NK-92 treated with Interleukin-12 subunit alpha and Interleukin-12 subunit beta, amount 100 ng/mL, for 24 hours (cell line): ENCODE data around the gene FBXL13.
"Not testable (repeated sequence)": the region's sequence is repeated elsewhere in the genome, so short reads cannot be mapped to it uniquely, and the experiment has no call there.

ENCODE experiments used
- DNase-seq: peaks from one replicate; lab custom pipeline; 2025; lab: John Stamatoyannopoulos, UW

FBXL13 gene

DNA sequence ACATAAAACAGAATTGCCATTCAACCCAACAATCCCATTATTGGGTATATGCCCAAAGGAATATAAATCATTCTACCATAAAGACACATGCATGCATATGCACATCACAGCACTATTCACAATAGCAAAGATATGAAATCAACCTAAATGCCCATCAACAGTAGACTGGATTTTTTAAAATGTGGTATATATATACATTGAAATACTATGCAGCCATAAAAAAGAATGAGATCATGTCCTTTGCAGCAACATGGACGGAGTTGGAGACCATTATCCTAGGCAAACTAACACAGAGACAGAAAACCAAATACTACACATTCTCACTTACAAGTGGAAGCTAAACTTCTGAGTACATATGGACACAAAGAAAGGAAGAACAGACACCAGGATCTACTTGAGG is 51.0 kb downstream of the FBXL13 start:
- not testable (repeated sequence) for DNase-seq

DNA sequence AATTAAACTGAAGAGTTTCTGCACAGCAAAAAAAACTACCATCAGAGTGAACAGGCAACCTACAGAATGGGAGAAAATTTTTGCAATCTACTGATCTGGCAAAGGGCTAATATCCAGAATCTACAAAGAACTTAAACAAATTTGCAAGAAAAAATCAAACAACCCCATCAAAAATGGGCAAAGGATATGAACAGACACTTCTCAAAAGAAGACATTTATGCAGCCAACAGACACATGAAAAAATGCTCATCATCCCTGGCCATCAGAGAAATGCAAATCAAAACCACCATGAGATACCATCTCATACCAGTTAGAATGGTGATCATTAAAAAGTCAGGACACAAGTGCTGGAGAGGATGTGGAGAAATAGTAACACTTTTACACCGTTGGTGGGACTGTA is 53.1 kb downstream of the FBXL13 start:
- not testable (repeated sequence) for DNase-seq

DNA sequence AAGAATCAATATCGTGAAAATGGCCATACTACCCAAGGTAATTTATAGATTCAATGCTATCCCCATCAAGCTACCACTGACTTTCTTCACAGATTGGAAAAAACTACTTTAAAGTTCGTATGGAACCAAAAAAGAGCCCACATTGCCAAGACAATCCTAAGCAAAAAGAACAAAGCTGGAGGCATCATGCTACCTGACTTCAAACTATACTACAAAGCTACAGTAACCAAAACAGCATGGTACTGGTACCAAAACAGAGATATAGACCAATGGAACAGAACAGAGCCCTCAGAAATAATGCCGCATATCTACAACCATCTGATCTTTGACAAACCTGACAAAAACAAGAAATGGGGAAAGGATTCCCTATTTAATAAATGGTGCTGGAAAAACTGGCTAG is 53.7 kb downstream of the FBXL13 start:
- not testable (repeated sequence) for DNase-seq

DNA sequence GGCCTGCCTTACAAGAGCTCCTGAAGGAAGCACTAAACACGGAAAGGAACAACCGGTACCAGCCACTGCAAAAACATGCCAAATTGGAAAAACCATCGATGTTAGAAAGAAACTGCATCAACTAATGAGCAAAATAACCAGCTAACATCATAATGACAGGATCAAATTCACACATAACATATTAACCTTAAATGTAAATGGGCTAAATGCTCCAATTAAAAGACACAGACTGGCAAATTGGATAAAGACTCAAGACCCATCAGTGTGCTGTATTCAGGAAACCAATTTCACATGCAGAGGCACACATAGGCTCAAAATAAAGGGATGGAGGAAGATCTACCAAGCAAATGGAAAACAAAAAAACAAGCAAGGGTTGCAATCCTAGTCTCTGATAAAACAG is 56.3 kb downstream of the FBXL13 start:
- not testable (repeated sequence) for DNase-seq

DNA sequence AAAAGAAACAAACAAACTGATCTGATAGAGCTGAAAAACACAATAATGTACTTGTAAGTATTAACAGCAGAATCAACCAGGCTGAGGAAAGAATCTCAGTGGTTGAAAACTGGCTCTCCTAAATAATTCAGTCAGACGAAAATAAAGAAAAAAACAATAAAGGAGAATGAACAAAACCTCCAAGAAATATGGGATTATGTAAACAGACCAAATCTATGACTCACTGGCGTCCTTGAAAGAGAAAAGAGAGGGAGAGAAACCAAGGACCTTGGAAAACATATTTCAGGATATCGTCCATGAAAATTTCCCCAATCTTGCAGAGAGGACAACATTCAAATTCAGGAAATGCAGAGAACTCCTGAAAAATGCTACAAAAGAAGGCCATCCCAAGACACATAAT is 62.9 kb downstream of the FBXL13 start:
- no peak for DNase-seq

DNA sequence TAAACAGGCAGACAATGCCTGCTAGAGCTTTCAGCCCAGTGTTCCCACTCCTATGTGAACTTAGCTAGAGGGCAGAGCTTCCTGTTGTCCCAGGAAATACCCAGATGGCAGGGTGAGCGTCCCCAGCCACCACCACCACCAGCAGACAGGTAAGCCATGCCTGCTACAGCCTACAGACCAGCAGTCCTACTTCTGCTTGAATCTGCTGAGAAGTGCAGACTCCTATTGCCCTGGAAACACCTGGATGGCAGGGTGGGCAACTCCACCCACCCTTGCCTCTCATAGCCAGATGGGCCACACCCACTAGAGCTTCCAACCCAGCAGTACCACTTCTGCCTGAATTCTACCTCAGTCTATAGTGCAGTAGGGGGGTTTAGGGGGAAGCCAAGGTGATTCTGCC is 64.4 kb downstream of the FBXL13 start:
- DNase-seq = no peak

DNA sequence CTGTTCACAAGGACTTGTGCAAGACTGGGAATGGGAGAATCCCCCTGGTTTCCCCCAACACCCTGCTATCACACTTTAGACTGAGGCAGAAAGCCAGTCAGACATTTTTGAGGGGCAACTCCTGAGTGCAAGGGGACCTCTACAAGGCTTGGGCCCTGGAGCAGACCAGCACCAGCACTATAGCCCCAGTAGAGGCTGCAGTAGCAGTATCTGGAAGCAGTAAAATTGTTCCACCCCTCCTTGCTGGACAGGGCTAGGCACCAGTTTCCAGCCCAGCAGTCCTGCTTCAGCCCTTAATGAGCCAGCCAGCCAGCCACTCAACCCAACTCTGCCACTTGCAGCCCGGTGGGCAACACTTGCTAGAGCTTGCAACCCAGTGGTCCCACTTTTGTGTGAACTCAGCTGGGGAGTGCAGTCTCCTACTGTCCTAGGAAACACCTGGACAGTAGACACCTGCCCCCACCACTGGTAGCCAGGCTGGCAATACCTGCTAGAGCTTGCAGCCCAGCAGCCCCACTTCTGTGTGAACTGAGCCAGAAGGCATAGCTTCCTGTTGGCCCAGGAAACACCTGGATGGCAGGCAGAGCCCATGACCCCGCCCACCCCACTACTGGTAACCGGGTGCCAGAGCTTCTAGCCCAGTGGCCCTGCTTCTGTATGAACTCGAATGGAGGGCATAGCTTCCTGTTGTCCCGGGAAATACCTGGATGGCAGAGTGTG is 65.0 kb downstream of the FBXL13 start:
- DNase-seq = no peak

DNA sequence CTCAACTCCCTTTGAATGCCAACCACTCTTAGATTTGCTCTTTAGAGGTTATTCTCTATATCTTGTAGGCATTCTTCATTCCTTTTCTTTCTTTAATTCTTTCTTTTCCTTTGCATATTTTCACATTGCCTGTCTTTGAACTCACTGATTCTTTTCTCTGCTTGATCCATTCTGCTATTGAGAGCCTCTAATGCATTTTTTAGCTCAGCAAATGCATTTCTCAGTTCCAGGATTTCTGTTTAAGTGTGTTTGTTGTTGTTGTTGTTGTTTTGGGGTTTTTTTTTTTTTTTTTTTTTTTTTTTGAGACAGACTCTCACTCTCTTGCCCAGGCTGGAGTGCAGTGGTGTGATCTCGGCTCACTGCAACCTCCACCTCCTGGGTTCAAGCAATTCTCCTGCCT is 71.6 kb downstream of the FBXL13 start:
- no peak for DNase-seq

DNA sequence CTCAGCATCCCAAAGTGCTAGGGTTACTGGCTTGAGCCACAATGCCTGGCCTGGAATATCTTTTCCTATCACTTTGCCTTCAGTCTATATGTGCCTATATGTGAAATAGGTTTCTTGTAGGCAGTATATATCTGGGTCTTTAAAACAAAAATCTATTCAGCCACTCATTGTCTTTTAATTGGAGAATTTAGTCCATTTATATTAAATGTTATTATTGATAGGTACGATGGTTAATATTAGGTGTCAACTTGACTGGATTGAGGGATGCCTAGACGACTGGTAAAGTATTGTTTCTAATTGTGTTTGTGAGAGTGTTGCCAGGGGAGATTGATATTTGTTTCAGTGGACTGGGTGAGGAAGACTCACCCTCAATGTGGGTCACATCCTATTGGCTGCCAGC is 73.4 kb downstream of the FBXL13 start:
- no peak for DNase-seq

DNA sequence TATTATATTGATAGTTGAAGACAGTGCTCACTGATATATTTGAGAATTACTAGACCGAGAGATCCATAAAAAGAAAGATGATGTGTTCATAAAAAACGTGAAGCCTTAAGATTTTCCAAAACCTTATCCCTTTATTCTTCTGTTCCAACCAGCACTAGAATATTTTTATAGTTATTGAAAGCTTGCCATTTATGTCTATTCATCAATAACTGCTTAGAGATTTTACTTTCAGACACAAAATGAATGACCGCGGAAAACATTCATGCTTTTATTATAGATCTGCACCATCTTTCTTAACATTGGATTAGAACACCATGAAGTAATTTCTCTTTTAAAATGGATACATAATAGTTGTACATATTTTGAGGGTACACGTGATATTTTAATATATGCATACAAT is 77.6 kb downstream of the FBXL13 start:
- no peak for DNase-seq

DNA sequence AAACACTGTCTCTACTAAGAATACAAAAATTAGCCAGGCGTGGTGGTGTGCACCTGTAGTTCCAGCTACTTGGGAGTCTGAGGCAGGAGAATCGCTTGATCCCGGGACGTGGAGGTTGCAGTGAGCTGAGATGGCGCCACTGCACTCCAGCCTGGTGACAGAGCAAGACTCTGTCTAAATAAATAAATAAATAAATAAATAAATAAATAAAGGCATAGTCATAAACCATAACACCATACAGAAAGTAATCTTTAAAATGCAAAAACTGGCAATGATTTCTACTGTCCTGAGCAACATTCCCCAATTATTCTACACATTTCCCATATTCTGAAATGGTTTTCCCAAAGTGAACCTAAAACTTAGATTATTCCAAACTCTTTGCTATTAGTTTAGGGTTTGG is 79.0 kb downstream of the FBXL13 start:
- not testable (repeated sequence) for DNase-seq

DNA sequence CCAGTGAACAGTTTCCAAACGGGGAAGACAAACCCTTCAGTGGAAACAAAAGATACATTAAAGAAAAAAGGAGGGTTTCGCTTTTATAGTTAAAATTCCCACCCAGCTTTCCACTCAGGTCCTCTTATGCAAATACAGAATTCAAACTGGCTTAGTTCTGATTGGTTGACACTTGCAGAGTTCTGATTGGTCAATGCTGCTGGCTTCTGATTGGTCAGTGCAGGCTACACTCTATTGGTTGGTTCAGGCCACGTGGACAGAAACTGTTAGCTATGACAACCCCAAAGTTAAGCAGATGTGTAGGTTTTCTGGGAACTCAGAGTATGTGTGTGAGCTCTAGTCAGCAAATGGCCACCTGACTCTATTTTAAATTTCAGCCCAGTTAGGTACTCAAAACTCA is 80.0 kb downstream of the FBXL13 start:
- no peak for DNase-seq

DNA sequence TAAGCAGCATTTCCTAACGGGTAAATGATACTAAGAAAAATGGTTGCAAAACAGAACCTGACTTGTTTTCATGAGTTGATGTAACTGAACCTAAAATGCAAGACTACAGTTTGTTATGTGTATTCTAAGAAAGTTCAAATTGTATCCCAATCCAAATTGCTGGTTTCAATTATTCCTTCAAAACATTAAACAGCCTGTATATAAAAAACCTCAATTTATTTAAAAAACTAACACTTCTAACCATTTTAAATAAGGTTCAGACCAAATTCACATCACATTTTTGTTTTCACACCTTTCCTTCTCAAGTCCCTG is 80.9 kb downstream of the FBXL13 start:
- DNase-seq = no peak

DNA sequence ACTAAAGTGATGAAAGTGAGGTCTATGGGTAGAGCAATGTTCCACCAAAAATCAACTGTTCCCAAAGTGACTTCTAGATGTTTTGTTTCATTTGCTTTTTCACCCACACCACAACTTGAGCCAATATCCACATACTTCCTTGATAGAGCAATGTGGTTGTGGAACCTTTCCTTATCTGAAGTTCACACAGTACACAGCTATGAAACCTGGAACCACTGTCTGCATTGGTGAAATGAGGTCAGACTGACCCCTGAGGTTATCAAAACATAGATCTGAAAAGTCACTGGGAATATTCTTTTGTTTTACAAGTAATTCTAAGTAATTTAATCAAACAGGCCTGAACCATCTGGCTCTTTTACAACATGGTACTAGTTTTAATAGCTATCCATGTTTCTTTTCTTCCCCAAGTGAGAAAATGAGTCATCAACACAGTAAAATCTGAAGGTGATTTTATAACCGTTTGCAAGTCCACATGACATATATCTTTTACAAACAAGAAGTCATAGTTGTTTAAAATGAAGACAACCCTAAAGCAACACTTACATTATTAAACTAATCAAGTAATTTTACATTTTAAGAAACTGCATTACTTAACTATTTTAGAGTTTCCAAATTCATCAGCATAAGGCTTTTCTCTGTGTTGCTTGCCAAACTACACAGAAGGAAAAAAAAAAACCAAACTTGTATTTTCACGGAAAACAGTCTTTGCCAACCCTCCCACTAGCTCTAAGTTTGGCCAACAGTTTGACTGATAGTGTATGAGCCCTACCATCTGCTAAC is 81.5 kb downstream of the FBXL13 start:
- no peak for DNase-seq

DNA sequence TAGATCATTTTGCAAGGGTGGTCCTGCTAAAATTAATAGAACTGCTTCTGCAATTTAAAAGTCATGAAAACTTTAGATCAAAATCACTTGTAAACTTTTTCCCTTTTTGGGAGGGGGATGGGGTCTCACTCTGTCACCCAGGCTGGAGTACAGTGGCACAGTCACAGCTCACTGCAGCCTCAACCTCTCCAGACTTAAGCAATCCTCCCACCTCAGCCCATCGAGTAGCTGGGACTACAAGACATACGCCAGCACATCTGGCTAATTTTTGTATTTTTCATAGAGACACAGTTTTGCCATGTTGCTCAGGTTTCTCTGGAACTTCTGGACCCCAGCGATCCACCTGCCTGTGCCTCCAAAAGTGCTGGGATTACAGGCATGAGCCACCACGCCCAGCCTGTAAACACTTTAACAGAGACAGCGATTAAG is 82.1 kb downstream of the FBXL13 start:
- DNase-seq = no peak

DNA sequence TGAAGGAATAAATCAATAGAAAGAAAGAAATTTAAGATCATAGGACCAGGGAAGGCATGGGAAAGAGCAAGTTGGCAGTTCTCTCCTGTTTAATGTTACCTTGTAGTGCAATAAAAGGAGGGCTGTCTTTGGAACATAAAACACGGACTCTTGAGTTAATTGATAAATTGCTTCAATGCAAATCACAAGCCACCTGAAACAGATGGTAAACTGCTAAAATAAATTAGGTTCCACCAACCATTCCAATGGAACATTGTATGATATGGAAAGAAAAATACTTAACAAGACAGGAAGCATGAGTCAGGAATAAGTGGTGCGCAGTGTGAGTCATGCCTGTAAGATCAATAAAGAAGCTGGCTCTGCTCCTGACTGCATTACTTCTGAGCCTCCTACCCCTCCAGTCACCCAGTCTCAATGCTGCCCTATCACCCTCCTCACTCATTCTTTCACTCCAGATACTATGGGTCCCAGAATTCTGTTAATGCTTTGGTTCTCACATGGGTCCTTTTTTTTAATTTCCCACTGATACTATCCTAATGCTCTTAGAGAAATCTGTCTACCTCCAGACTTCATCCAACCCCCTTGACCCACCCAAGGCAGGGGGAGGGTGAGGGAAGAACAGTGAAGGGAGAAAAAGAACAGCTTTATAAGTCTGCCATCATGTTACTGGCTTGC is 82.9 kb downstream of the FBXL13 start:
- DNase-seq = no peak

DNA sequence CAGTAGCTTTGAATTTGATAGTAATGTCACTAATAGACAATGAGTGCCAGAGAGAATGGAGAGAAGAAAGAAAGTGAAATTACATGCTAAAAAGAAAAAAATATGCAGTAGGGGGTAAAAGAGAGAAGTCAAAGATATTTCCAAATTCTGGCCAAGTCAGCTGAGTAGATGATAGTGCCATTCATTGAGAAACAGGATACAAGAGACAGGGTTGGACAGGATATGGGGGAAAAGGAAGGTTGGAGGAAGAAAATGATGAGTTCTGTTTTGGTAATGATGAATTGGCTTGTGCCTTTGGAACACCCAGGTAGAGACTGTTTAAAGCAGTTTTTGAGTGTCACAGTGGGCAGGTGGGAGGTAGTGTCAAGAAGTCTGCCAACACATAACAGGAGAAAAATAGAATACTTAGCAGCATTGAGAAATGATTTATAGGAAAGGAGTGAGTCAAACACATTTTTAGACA is 83.5 kb downstream of the FBXL13 start:
- DNase-seq = no peak

DNA sequence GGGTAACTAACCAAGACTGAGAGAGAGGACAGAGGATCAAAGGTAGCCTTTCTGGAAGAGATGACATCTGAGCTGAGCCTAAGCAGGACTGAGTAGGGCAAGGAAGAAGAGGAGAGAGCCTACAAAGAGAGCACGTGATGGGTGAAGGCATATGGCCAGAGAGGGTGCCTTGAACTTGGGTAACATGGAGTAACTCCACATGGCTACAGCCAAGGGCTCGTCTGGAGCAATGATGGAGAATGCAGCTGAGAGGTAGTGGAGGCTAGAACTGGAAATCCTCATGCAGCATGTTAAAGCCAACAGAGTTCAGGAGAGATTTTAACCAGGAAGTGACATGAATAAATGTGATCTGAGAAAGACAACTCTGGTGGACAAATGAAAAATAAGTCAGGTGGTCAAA is 84.0 kb downstream of the FBXL13 start:
- no peak for DNase-seq

DNA sequence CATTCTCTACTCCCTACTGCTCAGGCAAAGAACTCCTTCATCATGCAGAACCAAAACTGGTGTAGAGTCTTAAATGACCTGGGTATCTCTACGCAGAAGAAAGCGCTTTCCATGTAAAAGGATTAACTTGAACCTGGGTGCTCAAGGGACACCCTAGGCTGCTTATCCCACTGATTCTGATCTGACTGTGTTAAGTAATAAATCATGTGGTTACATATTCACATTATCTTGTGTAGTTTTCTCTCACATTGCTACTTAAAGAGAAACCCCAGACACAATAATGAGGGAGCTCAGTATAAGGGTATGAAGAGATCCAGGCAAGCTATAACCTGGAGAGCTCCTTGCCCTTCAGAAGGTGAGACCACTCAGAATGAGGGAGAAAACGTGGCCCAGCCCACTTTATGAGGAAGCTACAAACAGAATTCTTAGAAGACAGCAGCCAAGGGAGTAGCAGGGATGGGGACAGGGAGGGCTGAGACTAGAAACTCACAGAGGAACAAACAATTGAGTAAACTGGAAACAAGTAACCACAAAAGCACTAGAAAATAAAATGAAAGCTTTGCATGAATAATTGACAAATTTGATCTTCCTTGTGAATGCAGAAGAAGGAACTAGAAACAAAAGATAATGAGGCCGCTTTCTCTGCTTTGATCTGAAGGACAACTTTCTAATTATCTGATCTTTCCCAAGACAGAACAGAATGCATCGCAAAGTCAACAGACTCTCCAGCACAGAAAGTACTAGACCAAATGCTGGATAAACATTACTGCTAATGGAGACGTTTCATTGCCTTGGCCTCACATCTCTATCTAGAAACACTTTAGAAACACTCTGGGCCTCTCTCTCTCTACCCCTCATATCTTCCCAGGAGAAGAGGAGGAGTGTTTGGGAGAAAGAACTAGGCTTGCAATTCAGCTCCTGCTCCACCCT is 85.7 kb downstream of the FBXL13 start:
- DNase-seq = no peak

DNA sequence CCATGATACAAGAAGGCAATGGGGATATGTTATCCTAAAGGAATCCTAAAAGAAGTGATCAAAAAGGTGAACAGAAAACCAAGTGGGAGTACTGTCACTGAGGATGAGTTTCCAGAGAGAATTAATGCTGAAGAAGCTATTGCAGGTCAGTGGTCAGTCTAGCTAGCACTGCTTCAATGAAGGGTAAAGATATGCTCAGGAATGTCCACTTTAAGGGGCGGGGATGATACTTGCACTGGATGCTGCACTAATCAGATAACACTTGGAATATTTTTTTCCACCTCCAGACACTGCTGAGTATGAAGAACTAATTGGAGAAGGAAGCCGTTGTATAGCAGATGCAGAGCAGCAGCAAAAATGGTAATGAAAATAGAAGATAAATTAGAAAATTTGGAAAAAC is 86.5 kb downstream of the FBXL13 start:
- DNase-seq = no peak

DNA sequence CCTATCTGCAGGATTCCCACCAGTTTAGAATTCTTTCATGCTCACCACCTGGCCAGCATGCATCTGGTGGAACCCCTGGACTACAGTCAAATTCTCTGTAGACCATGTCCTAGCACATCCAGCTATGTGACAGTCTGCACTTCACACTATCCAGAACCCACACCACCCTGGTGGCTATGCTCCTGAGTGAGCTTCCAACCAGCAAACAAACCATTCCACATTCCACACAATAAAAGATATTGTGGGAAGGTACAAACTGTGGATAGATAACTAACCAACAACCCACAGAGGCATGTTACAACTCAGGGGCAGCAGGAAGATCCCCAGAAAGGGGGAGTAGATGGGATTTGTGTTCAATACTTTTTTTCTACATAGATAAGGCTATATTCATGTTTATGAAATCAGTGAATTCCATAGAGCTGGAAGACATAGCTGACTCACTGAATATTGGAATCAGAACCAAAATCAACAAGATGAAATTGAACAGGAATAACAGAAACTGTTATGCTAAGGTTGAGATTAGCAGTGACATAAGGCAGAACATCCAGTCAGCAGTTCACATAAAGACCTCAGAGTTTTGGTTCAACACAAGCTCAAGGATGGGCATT is 89.3 kb downstream of the FBXL13 start:
- DNase-seq = no peak

DNA sequence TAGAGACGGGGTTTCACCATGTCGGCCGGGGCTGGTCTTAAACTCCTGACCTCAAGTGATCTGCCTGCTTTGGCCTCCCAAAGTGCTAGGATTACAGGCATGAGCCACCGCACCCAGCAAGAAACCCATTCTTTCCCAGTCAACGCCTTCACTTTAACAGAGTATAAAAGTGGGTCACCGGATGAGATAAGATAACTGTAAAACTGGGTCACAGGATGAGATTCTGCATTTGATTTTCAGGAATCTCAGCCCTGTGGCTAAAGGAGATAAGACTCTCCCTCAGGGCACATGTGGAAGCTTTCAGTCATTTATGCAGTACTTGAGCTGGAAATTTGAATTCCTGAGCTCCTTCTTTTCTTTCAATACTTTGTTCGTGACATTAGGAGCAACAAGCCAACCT is 91.0 kb downstream of the FBXL13 start:
- no peak for DNase-seq
